MM.1S (cell line): ENCODE results near the gene CCNA2.
A peak's percentile ranks its signal among the peaks of the same experiment; 100 is the strongest.

Experiments used
- DNase-seq: peaks from one replicate; pipeline ENCODE4 v3.0.0-alpha.2; 2015
- H2AFZ ChIP-seq: fragments of 300-600 bp; sonication (generic); 2 replicates; pipeline ENCODE4 v1.6.0; 2016; ENCODE audit warnings: antibody characterized with exemption, low read length
- H3F3A ChIP-seq: fragments of 300-600 bp; sonication (generic); 2 replicates; pipeline ENCODE4 v1.6.1; 2016; ENCODE audit warnings: mild to moderate bottlenecking, antibody characterized with exemption, low read length, moderate library complexity, mixed read lengths; ENCODE audit not compliant: insufficient read depth
- H3K27ac ChIP-seq: fragments of 300-600 bp; sonication (generic); 2 replicates; pipeline ENCODE4 v1.5.1; 2016; ENCODE audit warnings: mild to moderate bottlenecking, low read length
- H3K27me3 ChIP-seq: fragments of 300-600 bp; sonication (generic); replicated peaks from 2 replicates; pipeline ENCODE4 v1.6.0; 2016; ENCODE audit warnings: low read length; ENCODE audit not compliant: insufficient read depth
- H3K36me3 ChIP-seq: fragments of 300-600 bp; sonication (generic); replicated peaks from 2 replicates; pipeline ENCODE4 v1.6.1; 2016; ENCODE audit warnings: mild to moderate bottlenecking, low read length, mixed read lengths; ENCODE audit not compliant: insufficient read depth
- H3K4me1 ChIP-seq: fragments of 300-600 bp; sonication (generic); 2 replicates; pipeline ENCODE4 v1.6.1; 2016; ENCODE audit warnings: low read length, mixed read lengths
- H3K4me2 ChIP-seq: fragments of 300-600 bp; sonication (generic); 2 replicates; pipeline ENCODE4 v1.6.0; 2016; ENCODE audit warnings: low read depth, low read length
- H3K4me3 ChIP-seq: fragments of 300-600 bp; sonication (generic); 2 replicates; pipeline ENCODE4 v1.5.1; 2016; ENCODE audit warnings: low read length, mixed read lengths
- H3K79me2 ChIP-seq: fragments of 300-600 bp; sonication (generic); 2 replicates; pipeline ENCODE4 v1.6.1; 2016; ENCODE audit warnings: mixed run types, low read length, mixed read lengths
- H3K9ac ChIP-seq: fragments of 300-600 bp; sonication (generic); 2 replicates; pipeline ENCODE4 v1.6.1; 2016; ENCODE audit warnings: low read length, mixed read lengths
- H3K9me2 ChIP-seq: fragments of 300-600 bp; sonication (generic); replicated peaks from 2 replicates; pipeline ENCODE4 v1.6.1; 2016; ENCODE audit warnings: mild to moderate bottlenecking, low read length, mixed read lengths; ENCODE audit not compliant: insufficient read depth
- H3K9me3 ChIP-seq: fragments of 300-600 bp; sonication (generic); replicated peaks from 2 replicates; pipeline ENCODE4 v1.6.1; 2016; ENCODE audit warnings: mild to moderate bottlenecking, low read length, mixed read lengths; ENCODE audit not compliant: insufficient read depth
- H4K20me1 ChIP-seq: fragments of 300-600 bp; sonication (generic); 2 replicates; pipeline ENCODE4 v1.6.1; 2016; ENCODE audit warnings: mild to moderate bottlenecking, low read length, moderate library complexity, mixed read lengths; ENCODE audit not compliant: insufficient read depth
- CTCF ChIP-seq: fragments of 300-600 bp; sonication (generic); IDR thresholded peaks from 2 replicates; pipeline ENCODE4 v1.5.1; 2016; ENCODE audit warnings: antibody characterized with exemption, low read length, mixed read lengths
- EZH2 ChIP-seq: fragments of 300-600 bp; sonication (generic); optimal IDR thresholded peaks from 2 replicates; pipeline ENCODE3; 2017; ENCODE audit warnings: low read depth, mild to moderate bottlenecking, antibody characterized with exemption, low read length, mixed read lengths
- EZH2phosphoT487 ChIP-seq: fragments of 300-600 bp; sonication (generic); IDR thresholded peaks from 2 replicates; pipeline ENCODE4 v1.6.1; 2018; ENCODE audit warnings: antibody characterized with exemption, low read length

The CCNA2 gene

GRCh38 chr4:121799867-121800501 is 23.7 kb downstream of the CCNA2 start:
- no peaks in the 10 kb centered on the region for H4K20me1 ChIP-seq
- peak overlapping the region; percentile 81 for H3K4me2 ChIP-seq
- H3K27me3 ChIP-seq, result no peaks in the 10 kb centered on the region
- H3K9me3 ChIP-seq, result no peaks in the 10 kb centered on the region
- H3F3A ChIP-seq, result peaks cover 17% of the 10 kb centered on the region
- peaks cover 5% of the 10 kb centered on the region for H3K36me3 ChIP-seq
- DNase-seq, result no peak
- peaks cover 30% of the 10 kb centered on the region for H3K79me2 ChIP-seq
- H3K4me3 ChIP-seq, result peak overlapping the region; percentile 79
- peak overlapping the region; percentile 83; the same call in 1 of the 2 replicates for H3K9ac ChIP-seq
- H3K4me1 ChIP-seq, result peaks cover 28% of the 10 kb centered on the region
- H2AFZ ChIP-seq, result peak overlapping the region; percentile 91; the same call in 1 of the 2 replicates
- peak overlapping the region; percentile 73; the same call in 1 of the 2 replicates for H3K27ac ChIP-seq
- H3K9me2 ChIP-seq, result no peaks in the 10 kb centered on the region
- no peak for TF ChIP-seq EZH2
- no peak for TF ChIP-seq EZH2phosphoT487
- TF ChIP-seq CTCF, result no peak

- Histone ChIP-seq H3K79me2 (peaks cover 24% of the 10 kb centered on the region), H3K9me2 (no peaks in the 10 kb centered on the region), H4K20me1 (no peaks in the 10 kb centered on the region), H3K4me2 (peak overlapping the region; percentile 81), H3K4me3 (no peak overlapping the region), H3K9ac (no peak overlapping the region), H3K27ac (no peak overlapping the region), H2AFZ (no peak overlapping the region), H3K4me1 (peaks cover 28% of the 10 kb centered on the region), H3K36me3 (no peaks in the 10 kb centered on the region; the same call in 1 of the 2 replicates), H3K27me3 (no peaks in the 10 kb centered on the region), H3K9me3 (no peaks in the 10 kb centered on the region), H3F3A (peaks cover 17% of the 10 kb centered on the region)
- no peak for TF ChIP-seq CTCF
- DNase-seq, result peak; percentile 14
Measured at GRCh38 chr4:121799208-121799823, 24.4 kb downstream of the CCNA2 start.

GRCh38 chr4:121796283-121796682 is 27.4 kb downstream of the CCNA2 start:
- H3K9me3 ChIP-seq, result no peaks in the 10 kb centered on the region
- no peak overlapping the region for H3K4me3 ChIP-seq
- 0 out of 2 replicates have a peak overlapping the region, but pooled peaks have one; percentile 16 for H3K4me2 ChIP-seq
- no peak for TF ChIP-seq CTCF
- TF ChIP-seq EZH2phosphoT487, result no peak
- no peak for TF ChIP-seq EZH2
- H3F3A ChIP-seq, result peaks cover 17% of the 10 kb centered on the region
- no peak overlapping the region for H3K9ac ChIP-seq
- no peaks in the 10 kb centered on the region for H3K9me2 ChIP-seq
- peaks cover 17% of the 10 kb centered on the region for H3K4me1 ChIP-seq
- no peaks in the 10 kb centered on the region for H3K27me3 ChIP-seq
- H3K79me2 ChIP-seq, result peaks cover 2% of the 10 kb centered on the region
- no peak overlapping the region for H3K27ac ChIP-seq
- 0 out of 2 replicates have a peak overlapping the region, but pooled peaks have one; percentile 36 for H2AFZ ChIP-seq
- H4K20me1 ChIP-seq, result no peaks in the 10 kb centered on the region
- H3K36me3 ChIP-seq, result no peaks in the 10 kb centered on the region
- DNase-seq, result no peak
